Non-pigmented ciliary epithelial cell (primary cell): ENCODE measurements around the gene ASPM.

Experiments used
- DNase-seq: peaks from one replicate; pipeline ENCODE4 v3.0.0-alpha.2; 2010; ENCODE audit warnings: low read depth

The ASPM gene

GRCh38 chr1:197146101-197147095 lies at the start of gene ASPM:
Gene ASPM (minus strand): TSS chr1:197146669. CDS start chr1:197146437, 232 bp downstream.
- peak; percentile 80 for DNase-seq

- DNase-seq: no peak
These were observed 48.6 kb upstream of the ASPM start for GRCh38 chr1:197195100-197195499.

GRCh38 chr1:197184190-197184589 lies 37.7 kb upstream of the ASPM start:
- DNase-seq: no peak

- no peak for DNase-seq
These were observed 36.8 kb upstream of the ASPM start for GRCh38 chr1:197183195-197183748.

- no peak for DNase-seq
These were observed 36.2 kb upstream of the ASPM start for GRCh38 chr1:197182716-197183115.

- DNase-seq: no peak
These were observed 35.5 kb upstream of the ASPM start for GRCh38 chr1:197181982-197182381.

GRCh38 chr1:197180252-197180878 lies 33.9 kb upstream of the ASPM start:
- no peak for DNase-seq

- DNase-seq: no peak
These were observed 32.5 kb upstream of the ASPM start for GRCh38 chr1:197178998-197179397.

- DNase-seq: no peak
These were observed 28.3 kb upstream of the ASPM start for GRCh38 chr1:197174818-197175217.

- peak; percentile 53 for DNase-seq
These were observed 27.4 kb upstream of the ASPM start for GRCh38 chr1:197173571-197174507.

GRCh38 chr1:197171531-197171930 lies 25.1 kb upstream of the ASPM start:
- no peak for DNase-seq

- no peak for DNase-seq
These were observed 24.1 kb upstream of the ASPM start for GRCh38 chr1:197170538-197170937.

GRCh38 chr1:197159461-197159860 lies 13.0 kb upstream of the ASPM start:
- DNase-seq: no peak

GRCh38 chr1:197156692-197157091 lies 10.2 kb upstream of the ASPM start:
- no peak for DNase-seq

- DNase-seq: no peak
These were observed 6.2 kb upstream of the ASPM start for GRCh38 chr1:197152662-197153061.

GRCh38 chr1:197151185-197151584 lies 4.7 kb upstream of the ASPM start:
- DNase-seq: no peak

- DNase-seq: no peak
These were observed 4.0 kb upstream of the ASPM start for GRCh38 chr1:197150336-197151005.

GRCh38 chr1:197149340-197149739 lies 2.9 kb upstream of the ASPM start:
- DNase-seq: no peak

- DNase-seq: no peak
These were observed 934 bp downstream of the ASPM start for GRCh38 chr1:197145446-197146024.

GRCh38 chr1:197144570-197145325 lies 1.7 kb downstream of the ASPM start:
- no peak for DNase-seq
